NCI-H524 treated with DMSO at 0.1 percent for 48 hours (cell line): Measurements from ENCODE around the gene BPIFA1.

Experiments used
- DNase-seq: peaks from one replicate; lab custom pipeline; 2025; lab: John Stamatoyannopoulos, UW

The BPIFA1 gene

DNA sequence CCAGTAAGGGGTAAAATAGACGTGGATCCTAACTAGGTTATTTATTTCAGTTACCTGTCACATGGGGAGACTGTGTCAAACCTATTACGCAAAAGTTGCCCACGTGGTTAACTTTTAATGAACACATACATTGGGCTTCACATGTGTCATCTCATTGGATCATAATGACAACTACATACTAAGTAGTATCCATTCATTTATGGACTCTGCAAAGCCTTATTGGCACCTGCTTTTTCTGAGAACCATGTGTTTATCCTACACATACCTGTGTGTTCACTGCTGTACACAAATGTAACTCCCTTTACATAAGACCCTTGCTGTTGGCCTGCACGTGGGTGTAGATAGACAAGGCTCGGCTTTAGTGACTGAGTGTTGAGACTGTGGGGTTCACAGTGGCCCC lies 5.1 kb downstream of the BPIFA1 start:
- no peak for DNase-seq

DNA sequence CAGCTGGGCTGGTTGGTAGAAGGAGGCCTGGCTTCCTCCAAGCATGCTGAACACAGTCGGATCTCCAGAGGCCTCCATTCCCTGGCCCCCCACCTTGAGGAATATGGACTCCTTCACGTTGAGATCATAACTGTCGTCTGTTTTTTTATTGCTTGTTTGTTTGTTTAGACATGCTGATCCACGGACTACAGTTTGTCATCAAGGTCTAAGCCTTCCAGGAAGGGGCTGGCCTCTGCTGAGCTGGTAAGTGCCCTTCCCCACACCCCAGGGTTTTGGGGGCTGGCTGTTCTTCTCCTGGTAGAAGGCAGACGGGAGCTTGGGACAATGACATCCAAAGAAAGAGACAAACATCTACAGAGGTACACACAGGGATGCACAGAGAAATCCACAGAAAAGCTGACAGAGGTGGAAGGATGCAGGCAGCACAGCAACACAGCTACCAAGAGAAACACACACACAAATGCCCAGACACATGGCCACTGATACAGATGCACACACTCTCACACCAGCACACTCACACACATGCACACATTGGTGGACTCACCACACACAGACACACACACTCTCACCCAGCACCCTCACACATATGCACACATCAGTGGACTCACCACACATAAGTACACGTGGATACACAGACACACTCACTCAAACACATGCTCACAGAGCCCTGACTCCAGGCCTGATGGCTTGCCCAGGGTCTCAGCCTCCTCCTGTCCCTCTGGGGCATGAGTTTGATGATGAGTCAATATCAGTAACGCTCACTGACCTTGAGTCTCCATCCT lies 6.7 kb downstream of the BPIFA1 start:
- no peak for DNase-seq

- DNase-seq, result no peak
Observed at GRCh38 chr20:33246077-33246476, 10.3 kb downstream of the BPIFA1 start.

- peak; percentile 98 for DNase-seq
Observed at GRCh38 chr20:33249456-33249855, 13.7 kb downstream of the BPIFA1 start.

DNA sequence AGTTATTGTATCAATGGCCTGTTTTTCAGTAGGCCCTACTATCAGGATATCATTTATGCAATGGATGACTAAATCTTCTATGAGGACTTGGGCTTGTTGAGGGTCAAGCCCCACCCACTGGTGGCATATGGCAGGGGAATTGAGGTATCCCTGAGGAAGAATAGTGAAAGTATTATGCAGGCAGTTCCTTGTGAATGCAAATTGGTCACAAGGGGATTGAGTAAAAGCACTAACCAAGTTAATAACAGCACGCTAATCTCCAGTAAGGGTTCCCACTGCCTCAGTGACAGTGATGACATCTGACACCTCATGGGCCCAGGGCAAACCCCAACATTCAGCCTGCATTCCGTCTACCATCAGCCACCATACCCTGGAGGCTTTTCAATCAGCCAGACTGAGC lies 14.9 kb downstream of the BPIFA1 start:
- DNase-seq, result peak; percentile 99

DNA sequence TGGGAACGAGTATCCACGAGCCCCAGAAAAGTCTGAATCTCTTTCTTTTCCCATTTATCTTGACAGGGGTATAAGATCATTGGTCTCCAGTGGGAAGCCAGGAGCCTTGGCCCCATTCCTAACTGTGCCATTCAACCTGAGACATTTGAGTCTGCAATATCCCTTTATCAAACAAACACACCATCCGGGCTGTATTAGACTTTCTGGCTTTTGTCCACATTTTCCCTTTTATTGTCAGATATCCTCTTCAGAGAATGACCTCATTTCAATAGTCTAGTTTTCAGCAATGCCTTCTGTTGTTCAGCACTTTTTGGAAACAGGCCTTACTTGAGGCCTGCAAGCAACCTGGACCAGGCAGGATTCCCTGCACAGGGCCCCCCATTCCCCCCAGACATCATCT lies 15.7 kb downstream of the BPIFA1 start:
- DNase-seq, result peak; percentile 6

DNA sequence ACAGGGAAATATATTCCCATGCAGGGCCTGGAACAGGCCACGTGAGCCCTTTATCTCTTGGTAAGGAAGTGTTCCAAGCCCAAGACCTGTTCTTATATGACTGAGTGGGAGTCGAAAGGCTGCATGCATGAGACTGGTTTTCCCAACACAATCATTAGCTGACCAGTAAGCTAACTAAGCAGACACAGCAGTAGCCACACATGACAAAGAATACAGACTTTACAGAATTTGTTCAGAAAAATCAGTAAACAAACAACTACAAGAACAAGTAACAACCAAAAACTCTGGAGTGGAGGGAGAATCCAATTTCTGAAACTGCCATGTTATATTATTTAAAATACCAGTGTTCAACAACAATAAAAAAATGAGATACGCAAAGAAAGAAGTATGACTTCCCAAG lies 16.7 kb downstream of the BPIFA1 start:
- no peak for DNase-seq

DNA sequence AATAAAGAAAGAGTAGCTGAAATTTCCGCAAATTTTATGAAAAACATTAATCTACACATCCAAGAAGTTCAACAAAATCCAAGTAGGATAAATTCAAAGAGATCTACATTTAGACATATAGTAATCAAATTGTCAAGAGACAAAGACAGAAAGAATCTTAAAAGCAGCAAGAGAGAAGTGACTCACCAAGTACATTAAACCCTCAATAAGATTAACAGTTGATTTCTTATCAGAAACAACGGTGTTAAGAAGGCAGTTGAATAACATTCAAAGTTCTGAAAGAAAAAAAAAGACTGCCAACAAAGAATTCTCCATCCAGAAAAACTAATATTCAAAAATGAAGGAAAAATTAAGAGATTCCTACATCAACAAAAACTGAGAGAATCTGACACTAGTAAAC lies 19.2 kb downstream of the BPIFA1 start:
- no peak for DNase-seq

DNA sequence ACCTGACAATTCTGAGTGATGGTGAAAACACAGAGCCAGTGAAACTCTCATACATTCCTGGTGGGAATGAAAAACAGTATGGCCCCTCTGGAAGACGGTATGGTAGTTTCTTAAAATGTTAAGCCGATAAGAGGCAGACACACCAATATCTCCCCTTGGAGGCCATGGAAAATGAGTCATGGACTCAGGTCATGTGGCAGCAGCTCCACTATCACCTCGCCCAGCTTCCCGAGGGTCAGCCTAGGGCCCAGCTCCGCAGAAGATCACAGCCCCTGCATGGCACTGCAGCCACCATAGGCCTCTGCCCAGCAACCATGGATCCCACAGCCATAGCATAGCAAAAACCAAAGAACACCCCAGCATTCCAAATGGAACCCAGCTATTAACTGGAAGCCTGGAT lies 21.4 kb downstream of the BPIFA1 start:
- DNase-seq, result no peak

- DNase-seq, result no peak
Observed at GRCh38 chr20:33259371-33259770, 23.6 kb downstream of the BPIFA1 start.

GRCh38 chr20:33261465-33261864 lies 25.7 kb downstream of the BPIFA1 start:
- peak; percentile 16 for DNase-seq

- peak; percentile 52 for DNase-seq
Observed at GRCh38 chr20:33262658-33263065, 26.9 kb downstream of the BPIFA1 start.

DNA sequence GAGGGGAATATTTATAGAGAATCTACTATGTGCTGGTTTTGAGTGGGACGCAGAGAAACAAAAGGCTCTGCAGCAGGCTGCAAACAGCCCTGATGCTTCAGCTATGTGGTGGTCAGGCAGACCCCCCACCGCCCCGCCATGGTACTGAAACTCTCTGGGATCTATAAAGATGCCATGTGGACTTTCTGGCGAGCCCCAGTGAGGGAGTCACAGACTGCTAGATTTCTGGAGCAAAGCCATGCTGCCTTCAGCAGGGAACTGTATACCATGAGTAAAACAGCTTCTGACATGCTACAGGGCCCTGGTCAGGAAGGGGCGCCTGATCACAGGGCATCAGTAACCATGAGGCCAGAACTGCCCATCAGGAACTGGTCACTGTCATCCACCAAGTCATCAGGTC lies 28.0 kb downstream of the BPIFA1 start:
- no peak for DNase-seq

- DNase-seq, result no peak
Observed at GRCh38 chr20:33267701-33268100, 31.9 kb downstream of the BPIFA1 start.

- no peak for DNase-seq
Observed at GRCh38 chr20:33272155-33272873, 36.5 kb downstream of the BPIFA1 start.

- no peak for DNase-seq
Observed at GRCh38 chr20:33273117-33273851, 37.5 kb downstream of the BPIFA1 start.

GRCh38 chr20:33275215-33275614 lies 39.4 kb downstream of the BPIFA1 start:
- DNase-seq, result no peak

- DNase-seq, result no peak
Observed at GRCh38 chr20:33275871-33276270, 40.1 kb downstream of the BPIFA1 start.

DNA sequence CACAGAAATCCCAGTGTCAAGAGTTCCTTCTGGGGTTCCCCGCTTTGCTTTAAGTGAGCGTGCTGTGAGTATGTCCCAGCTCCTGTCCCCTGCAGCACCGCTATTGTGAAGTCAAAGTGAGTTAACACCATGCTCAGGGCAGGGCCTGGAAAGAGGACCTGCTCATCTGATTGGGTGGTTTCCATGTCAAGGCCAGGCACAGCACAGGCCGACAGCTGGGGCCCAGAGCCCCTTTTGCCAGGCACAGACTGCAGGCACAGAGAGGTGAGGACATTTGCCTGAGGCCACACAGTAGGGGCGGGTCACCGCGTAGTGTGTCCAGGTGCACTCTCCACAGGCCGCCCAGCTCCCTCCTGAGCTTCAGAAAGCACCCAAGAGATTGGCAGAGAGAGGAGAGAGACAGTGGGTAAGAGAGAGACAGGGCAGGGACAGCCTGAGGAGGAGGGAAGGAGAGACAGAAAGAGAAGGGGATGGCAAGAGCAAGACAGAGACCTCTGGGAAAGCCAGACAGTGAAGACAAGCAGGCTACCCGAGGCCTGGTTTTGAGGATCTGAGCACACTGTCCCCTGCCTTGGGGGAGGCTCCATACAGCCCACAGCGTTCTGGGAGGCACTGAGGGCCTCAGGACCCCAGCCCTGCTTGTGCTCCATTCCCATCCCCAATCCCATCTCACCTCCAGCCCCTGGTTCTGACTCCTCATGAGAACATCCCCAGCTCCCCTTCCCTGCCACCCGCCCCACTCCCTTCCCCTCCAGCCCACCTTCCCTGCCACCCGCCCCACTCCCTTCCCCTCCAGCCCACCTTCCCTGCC lies 40.7 kb downstream of the BPIFA1 start:
- no peak for DNase-seq

GRCh38 chr20:33277471-33278441 lies 42.0 kb downstream of the BPIFA1 start:
- DNase-seq, result peak; percentile 46

- no peak for DNase-seq
Observed at GRCh38 chr20:33278700-33279099, 42.9 kb downstream of the BPIFA1 start.
